ENCODE results near the gene STX19. TPM values are rescaled to one million over a fixed set of nuclear protein-coding genes. Genes with fewer than 3 reads are reported as not detected.

Gene STX19
- total RNA-seq, 1 donor from 2014 or later, result not detected

DNA sequence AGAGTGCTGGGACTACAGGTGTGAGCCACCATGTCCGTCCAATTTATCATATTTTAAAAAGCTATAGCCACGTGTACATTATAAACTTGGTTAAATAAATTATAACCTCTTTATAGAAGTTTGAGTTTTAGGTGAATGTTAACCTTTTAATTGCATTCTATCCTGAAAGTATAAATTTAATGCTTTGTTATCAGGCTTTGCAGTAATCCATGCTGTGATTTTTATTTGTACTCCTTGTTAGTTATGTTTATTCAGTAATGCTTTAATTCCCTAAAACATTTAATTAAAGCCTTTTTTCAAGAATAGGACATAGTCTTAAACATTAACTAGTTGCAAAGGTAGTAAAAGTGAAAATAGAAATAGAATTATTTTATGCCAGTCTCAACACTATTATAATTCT lies 36.8 kb downstream of the STX19 start:
- H3K4me3 ChIP-seq (ENCODE audit: low read depth, low read length), result no peak overlapping the region
- TF ChIP-seq, protein P1, sequence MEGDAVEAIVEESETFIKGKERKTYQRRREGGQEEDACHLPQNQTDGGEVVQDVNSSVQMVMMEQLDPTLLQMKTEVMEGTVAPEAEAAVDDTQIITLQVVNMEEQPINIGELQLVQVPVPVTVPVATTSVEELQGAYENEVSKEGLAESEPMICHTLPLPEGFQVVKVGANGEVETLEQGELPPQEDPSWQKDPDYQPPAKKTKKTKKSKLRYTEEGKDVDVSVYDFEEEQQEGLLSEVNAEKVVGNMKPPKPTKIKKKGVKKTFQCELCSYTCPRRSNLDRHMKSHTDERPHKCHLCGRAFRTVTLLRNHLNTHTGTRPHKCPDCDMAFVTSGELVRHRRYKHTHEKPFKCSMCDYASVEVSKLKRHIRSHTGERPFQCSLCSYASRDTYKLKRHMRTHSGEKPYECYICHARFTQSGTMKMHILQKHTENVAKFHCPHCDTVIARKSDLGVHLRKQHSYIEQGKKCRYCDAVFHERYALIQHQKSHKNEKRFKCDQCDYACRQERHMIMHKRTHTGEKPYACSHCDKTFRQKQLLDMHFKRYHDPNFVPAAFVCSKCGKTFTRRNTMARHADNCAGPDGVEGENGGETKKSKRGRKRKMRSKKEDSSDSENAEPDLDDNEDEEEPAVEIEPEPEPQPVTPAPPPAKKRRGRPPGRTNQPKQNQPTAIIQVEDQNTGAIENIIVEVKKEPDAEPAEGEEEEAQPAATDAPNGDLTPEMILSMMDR (conservative IDR thresholded peaks at IDR 0.05; ENCODE audit: low read depth, low read length), result no peak
- no peak for DNase-seq (ENCODE audit: low read depth)

DNA sequence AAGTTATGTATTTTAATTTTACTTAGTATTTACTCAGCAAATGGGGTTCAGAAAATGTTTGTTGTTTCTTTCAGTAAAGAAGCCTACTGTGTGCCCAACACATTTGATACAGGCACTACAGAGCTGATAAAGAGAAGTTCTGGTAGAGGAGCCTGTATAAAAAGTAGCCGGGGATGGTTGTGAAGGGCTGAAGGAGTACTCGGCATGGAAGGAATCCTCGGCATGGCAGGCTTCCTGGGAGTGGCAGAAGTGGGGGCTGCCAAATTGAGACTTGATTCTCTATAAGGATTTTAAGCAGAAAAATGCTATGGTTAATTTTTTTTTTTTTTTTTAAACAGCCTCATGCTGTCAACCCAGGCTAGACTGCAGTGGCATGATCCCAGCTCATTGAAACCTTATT lies 39.2 kb downstream of the STX19 start:
- DNase-seq (ENCODE audit: low read depth), result no peak
- H3K4me3 ChIP-seq (ENCODE audit: low read depth, low read length), result no peak overlapping the region
- TF ChIP-seq, protein P1 (conservative IDR thresholded peaks at IDR 0.05; ENCODE audit: low read depth, low read length), result no peak

DNA sequence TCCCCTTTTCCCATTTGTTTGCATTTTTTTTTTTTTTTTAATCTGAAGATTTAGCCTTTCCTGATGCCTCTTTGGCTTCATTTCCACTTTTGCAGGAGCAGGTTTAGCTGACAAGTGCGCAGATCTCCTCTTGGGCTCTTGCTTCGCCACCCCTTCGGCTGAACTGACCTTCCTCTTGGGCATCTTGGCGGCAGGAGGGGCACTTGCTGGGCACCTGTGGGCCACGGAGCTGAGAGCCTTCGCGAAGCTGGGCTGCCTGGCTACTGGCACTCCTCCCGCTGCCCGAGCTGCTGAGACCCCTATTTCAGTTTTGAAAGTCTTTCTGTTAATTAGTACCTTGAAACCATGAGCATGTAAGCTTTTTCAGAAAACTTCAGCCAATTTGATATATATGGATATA lies 39.6 kb downstream of the STX19 start:
- TF ChIP-seq, protein P1 (conservative IDR thresholded peaks at IDR 0.05; ENCODE audit: low read depth, low read length), result no peak
- no peak overlapping the region for H3K4me3 ChIP-seq (ENCODE audit: low read depth, low read length)
- DNase-seq (ENCODE audit: low read depth), result no peak

- TF ChIP-seq, protein P1 (conservative IDR thresholded peaks at IDR 0.05; ENCODE audit: low read depth, low read length), result no peak
- DNase-seq (ENCODE audit: low read depth), result no peak
These were observed 40.1 kb downstream of the STX19 start for GRCh38 chr3:93988283-93988682.

GRCh38 chr3:93984618-93985017 lies 43.8 kb downstream of the STX19 start:
- DNase-seq (ENCODE audit: low read depth), result no peak
- H3K4me3 ChIP-seq (ENCODE audit: low read depth, low read length), result no peak overlapping the region
- TF ChIP-seq, protein P1 (conservative IDR thresholded peaks at IDR 0.05; ENCODE audit: low read depth, low read length), result no peak

More at GRCh38 chr3:93988283-93988682, 40.1 kb downstream of the STX19 start:
- H3K4me3 ChIP-seq (ENCODE audit: low read depth, low read length), result no peak overlapping the region

DNA sequence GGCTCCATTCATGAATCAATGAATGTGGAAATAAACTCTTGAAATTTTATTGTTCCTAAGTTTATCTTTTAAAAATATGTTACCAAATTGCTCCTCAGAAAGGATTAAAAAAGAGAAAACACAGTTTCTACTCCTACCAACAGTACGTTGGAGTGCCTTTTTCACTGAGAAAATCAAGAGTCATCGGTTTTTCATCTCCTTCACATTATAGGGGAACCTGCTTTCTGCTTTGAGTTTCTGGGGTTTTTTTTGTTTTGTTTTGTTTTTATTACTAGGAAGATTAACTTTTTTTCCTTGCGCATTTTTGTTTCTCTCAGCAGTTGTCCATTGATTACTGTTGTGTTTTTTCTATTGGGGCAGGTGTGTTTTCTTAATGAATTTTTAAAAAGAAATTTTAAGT lies 45.0 kb downstream of the STX19 start:
- no peak overlapping the region for H3K4me3 ChIP-seq (ENCODE audit: low read depth, low read length)
- TF ChIP-seq, protein P1 (conservative IDR thresholded peaks at IDR 0.05; ENCODE audit: low read depth, low read length), result no peak
- no peak for DNase-seq (ENCODE audit: low read depth)

- no peak for DNase-seq (ENCODE audit: low read depth)
- TF ChIP-seq, protein P1 (conservative IDR thresholded peaks at IDR 0.05; ENCODE audit: low read depth, low read length), result no peak
- no peak overlapping the region for H3K4me3 ChIP-seq (ENCODE audit: low read depth, low read length)
These were observed 46.7 kb downstream of the STX19 start for GRCh38 chr3:93981649-93982048.
